KMS-11 (cell line): ENCODE results near the gene HLA-DPA1.

Source experiments
- H2AFZ ChIP-seq: fragments of 200-600 bp; sonication (generic); 2 replicates; pipeline ENCODE4 v1.6.1; 2016; ENCODE audit warnings: antibody characterized with exemption, mixed run types, low read depth
- H3K27ac ChIP-seq: fragments of 200-600 bp; sonication (generic); 2 replicates; pipeline ENCODE4 v1.6.1; 2016; ENCODE audit warnings: mild to moderate bottlenecking, mixed run types
- H3K27me3 ChIP-seq: fragments of 200-600 bp; sonication (generic); 2 replicates; pipeline ENCODE4 v1.6.1; 2017; ENCODE audit warnings: mild to moderate bottlenecking, low read depth, mixed run types, moderate library complexity; ENCODE audit not compliant: insufficient read depth
- H3K36me3 ChIP-seq: fragments of 200-600 bp; sonication (generic); 2 replicates; pipeline ENCODE4 v1.6.1; 2017; ENCODE audit warnings: mild to moderate bottlenecking, mixed run types; ENCODE audit not compliant: insufficient read depth
- H3K4me1 ChIP-seq: fragments of 200-600 bp; sonication (generic); 2 replicates; pipeline ENCODE4 v1.6.1; 2016; ENCODE audit warnings: mild to moderate bottlenecking, low read depth, mixed run types; ENCODE audit not compliant: poor library complexity, severe bottlenecking
- H3K4me2 ChIP-seq: fragments of 200-600 bp; sonication (generic); 2 replicates; pipeline ENCODE4 v1.7.0; 2016; ENCODE audit warnings: mild to moderate bottlenecking, mixed run types
- H3K4me3 ChIP-seq: fragments of 200-600 bp; sonication (generic); IDR thresholded peaks from 2 replicates; pipeline ENCODE4 v1.6.1; 2017; ENCODE audit warnings: low read depth, low read length, mixed read lengths; ENCODE audit not compliant: insufficient read depth
- H3K79me2 ChIP-seq: fragments of 200-600 bp; sonication (generic); 2 replicates; pipeline ENCODE4 v1.6.1; 2016; ENCODE audit warnings: low read depth, mixed run types; ENCODE audit not compliant: insufficient read depth
- H3K9ac ChIP-seq: fragments of 200-600 bp; sonication (generic); 2 replicates; pipeline ENCODE4 v1.6.1; 2016; ENCODE audit warnings: mild to moderate bottlenecking, mixed run types
- H4K20me1 ChIP-seq: fragments of 200-600 bp; sonication (generic); 2 replicates; pipeline ENCODE4 v1.6.1; 2016; ENCODE audit warnings: mild to moderate bottlenecking, mixed run types; ENCODE audit not compliant: insufficient read depth
- TF ChIP-seq, protein P1 (sequence below): fragments of 200-600 bp; sonication (generic); conservative IDR thresholded peaks from 2 replicates; pipeline ENCODE4 v1.6.1; 2017; ENCODE audit warnings: low read depth, mild to moderate bottlenecking, antibody characterized with exemption, low read length, moderate library complexity, mixed read lengths

Gene HLA-DPA1

DNA sequence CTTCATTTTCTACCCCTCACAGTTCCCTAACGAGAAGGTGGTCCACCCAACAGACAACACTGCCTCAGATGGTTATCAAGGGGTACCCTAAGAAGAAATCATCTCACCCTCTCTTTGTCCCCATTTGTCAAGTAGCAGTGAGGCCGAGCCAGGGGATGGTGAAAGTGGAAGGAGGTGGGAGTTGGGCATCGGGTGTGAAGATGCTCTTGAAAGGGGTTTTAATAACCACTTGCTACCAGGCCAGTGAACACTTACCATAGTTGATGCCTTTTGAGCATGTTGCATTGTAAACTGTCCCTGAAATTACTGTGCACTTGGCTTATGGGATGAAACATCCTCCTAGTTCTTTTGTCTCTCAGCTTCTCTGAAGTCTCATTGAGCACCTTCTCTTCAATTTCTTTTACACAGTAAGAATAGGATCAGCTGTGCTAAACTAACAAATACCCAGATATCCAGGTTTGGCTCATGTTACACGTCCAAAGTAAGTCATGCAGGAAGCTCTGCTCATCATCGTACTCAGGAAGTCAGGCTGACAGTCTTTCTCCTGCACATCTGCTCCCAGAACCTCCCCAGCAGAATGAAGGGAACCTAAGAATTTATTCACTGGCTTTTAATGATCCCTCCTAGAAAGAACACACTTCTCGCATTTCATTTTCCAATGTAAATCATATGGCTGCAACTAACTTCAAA lies 15.6 kb upstream of the HLA-DPA1 start:
- Histone ChIP-seq H3K4me2 (no peak overlapping the region), H2AFZ (no peak overlapping the region)
- TF ChIP-seq, protein P1, sequence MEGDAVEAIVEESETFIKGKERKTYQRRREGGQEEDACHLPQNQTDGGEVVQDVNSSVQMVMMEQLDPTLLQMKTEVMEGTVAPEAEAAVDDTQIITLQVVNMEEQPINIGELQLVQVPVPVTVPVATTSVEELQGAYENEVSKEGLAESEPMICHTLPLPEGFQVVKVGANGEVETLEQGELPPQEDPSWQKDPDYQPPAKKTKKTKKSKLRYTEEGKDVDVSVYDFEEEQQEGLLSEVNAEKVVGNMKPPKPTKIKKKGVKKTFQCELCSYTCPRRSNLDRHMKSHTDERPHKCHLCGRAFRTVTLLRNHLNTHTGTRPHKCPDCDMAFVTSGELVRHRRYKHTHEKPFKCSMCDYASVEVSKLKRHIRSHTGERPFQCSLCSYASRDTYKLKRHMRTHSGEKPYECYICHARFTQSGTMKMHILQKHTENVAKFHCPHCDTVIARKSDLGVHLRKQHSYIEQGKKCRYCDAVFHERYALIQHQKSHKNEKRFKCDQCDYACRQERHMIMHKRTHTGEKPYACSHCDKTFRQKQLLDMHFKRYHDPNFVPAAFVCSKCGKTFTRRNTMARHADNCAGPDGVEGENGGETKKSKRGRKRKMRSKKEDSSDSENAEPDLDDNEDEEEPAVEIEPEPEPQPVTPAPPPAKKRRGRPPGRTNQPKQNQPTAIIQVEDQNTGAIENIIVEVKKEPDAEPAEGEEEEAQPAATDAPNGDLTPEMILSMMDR: no peak

DNA sequence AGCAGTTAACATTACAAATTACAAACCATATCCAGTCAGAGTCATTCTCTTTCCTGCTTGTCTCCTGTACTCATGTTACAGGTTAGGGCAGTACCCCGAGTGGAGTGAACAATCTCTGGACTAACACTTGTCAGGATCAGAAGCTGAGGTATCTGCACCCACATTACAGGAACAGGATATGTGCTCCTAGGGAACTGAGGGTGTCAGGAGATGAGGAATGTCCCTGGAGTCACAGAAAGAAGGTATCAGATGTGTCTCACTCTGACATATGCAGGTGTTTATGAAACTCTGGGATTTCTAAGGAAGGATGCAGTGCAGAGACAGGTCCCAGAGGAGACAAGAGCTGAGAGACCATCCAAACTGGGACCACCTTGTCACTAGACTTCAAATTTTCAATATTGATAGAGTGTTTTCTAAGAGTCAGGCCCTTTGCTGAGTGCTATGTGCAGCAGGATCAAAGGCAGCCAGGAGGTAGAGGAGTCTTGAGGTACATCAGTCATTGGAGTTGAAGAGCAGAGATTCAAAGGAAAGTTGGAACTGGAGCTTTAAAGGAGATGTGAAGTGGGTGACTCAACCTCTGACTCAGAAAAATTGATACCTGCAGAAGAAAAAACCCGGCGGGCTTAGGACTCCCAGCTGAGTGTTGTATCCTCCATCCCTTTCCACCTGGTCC lies 14.9 kb upstream of the HLA-DPA1 start:
- H3K9ac ChIP-seq: no peak overlapping the region
- no peak overlapping the region for H3K4me3 ChIP-seq
- H3K27me3 ChIP-seq: no peaks in the 10 kb centered on the region
- no peaks in the 10 kb centered on the region for H3K4me1 ChIP-seq
- H3K27ac ChIP-seq: no peak overlapping the region
- H3K4me2 ChIP-seq: no peak overlapping the region
- no peaks in the 10 kb centered on the region for H3K79me2 ChIP-seq
- H3K36me3 ChIP-seq: no peaks in the 10 kb centered on the region
- H4K20me1 ChIP-seq: no peaks in the 10 kb centered on the region
- TF ChIP-seq, protein P1: no peak
- no peak overlapping the region for H2AFZ ChIP-seq

More for the DNA sequence above, 15.6 kb upstream of the HLA-DPA1 start:
- H3K36me3 ChIP-seq: no peaks in the 10 kb centered on the region
- no peaks in the 10 kb centered on the region for H3K4me1 ChIP-seq
- no peaks in the 10 kb centered on the region for H4K20me1 ChIP-seq
- H3K27me3 ChIP-seq: no peaks in the 10 kb centered on the region
- H3K4me3 ChIP-seq: no peak overlapping the region
- no peaks in the 10 kb centered on the region for H3K79me2 ChIP-seq
- no peak overlapping the region for H3K9ac ChIP-seq
- no peak overlapping the region for H3K27ac ChIP-seq

DNA sequence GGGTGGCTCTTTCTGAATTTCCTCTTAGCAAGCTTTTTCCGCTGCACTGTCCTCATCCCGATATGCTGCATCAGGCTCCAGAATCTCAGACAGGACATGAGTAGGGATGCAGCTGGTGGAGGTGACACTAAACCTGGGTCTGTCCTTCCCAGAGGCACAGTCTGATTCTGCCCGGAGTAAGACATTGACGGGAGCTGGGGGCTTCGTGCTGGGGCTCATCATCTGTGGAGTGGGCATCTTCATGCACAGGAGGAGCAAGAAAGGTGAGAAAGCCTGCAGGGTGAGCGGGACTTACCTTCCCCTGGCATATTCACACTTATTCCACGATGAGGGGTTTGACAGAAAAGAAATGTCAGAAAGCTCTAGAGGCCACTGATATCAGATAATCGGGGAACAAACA lies 12.2 kb upstream of the HLA-DPA1 start:
- TF ChIP-seq, protein P1: no peak
- no peaks in the 10 kb centered on the region for H4K20me1 ChIP-seq
- H3K4me1 ChIP-seq: no peaks in the 10 kb centered on the region
- no peaks in the 10 kb centered on the region for H3K79me2 ChIP-seq
- H3K4me3 ChIP-seq: no peak overlapping the region
- no peaks in the 10 kb centered on the region for H3K27me3 ChIP-seq
- no peak overlapping the region for H3K27ac ChIP-seq
- no peak overlapping the region for H2AFZ ChIP-seq
- no peak overlapping the region for H3K9ac ChIP-seq
- H3K4me2 ChIP-seq: no peak overlapping the region
- no peaks in the 10 kb centered on the region for H3K36me3 ChIP-seq

DNA sequence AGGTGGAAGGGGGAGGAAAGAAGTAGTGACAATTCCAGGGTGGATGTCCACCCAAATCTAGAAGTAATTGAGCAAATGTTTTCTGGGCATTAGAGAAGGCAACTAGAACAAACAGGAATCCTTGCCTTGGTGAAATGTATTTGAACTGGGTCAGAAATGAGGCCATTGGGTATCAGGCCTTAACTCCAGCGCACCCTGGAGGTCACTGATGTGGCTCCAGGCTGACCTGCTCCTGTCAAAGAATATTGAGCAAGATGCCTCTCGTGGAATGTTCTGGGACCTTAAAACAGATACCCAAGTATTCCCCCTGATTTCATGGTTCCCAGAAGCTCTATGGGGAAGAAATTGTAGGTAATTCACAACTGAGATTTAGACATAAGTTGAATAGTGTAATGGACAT lies 9.3 kb upstream of the HLA-DPA1 start:
- Histone ChIP-seq H3K4me1 (no peaks in the 10 kb centered on the region), H3K79me2 (no peaks in the 10 kb centered on the region), H3K27ac (no peak overlapping the region), H3K4me3 (no peak overlapping the region), H3K4me2 (no peak overlapping the region), H2AFZ (no peak overlapping the region), H3K27me3 (no peaks in the 10 kb centered on the region), H3K9ac (no peak overlapping the region), H3K36me3 (no peaks in the 10 kb centered on the region), H4K20me1 (no peaks in the 10 kb centered on the region)
- TF ChIP-seq, protein P1: peak; percentile 82
